HepG2 (cell line): Measurements from ENCODE around the gene KNCN. TPM values are rescaled to one million over a fixed set of nuclear protein-coding genes. Genes with fewer than 3 reads are reported as not detected.

Experiments used
- ATAC-seq: fragments of 200-7000 bp; cut with Tn5 transposase; 3 replicates; pipeline ENCODE4 v1.9.1; 2020; ENCODE audit warnings: mild to moderate bottlenecking, moderate library complexity
- BruUV-seq: library from RNA; stranded (reverse); fragments of 400-500 nt; replicated peaks from 2 replicates; lab custom pipeline; 2021; lab: Mats Ljungman, UMichigan
- CTCF ChIA-PET: fragments of 300-600 bp; formaldehyde crosslinking; extraction: SDS; loops from one replicate; lab custom pipeline; 2021; ENCODE audit warnings: low total read pairs, inconsistent platforms, low intra/inter-chr PET ratio; lab: Yijun Ruan, JAX
- POLR2A ChIA-PET: fragments of 350-600 bp; sonication (Branson Sonifier 250); formaldehyde crosslinking; loops from one replicate; lab custom pipeline; 2020; ENCODE audit warnings: antibody characterized with exemption, inconsistent platforms; lab: Yijun Ruan, JAX
- DNase-seq: peaks from one replicate; pipeline ENCODE4 v3.0.0-alpha.2; 2015; ENCODE audit warnings: low spot score
- FAIRE-seq: peaks from 3 replicates; lab custom pipeline; 2011; peaks lifted over from hg19 to GRCh38; lab: Jason Lieb, UNC
- H2AFZ ChIP-seq: one replicate; pipeline ENCODE4 v1.6.1; 2011; ENCODE audit warnings: low read length, inconsistent platforms
- H3K27ac ChIP-seq: fragments of 300-600 bp; 3 replicates; pipeline ENCODE4 v1.8.0; 2011; ENCODE audit warnings: mixed run types, mild to moderate bottlenecking, mixed read lengths, low read length, inconsistent platforms; ENCODE audit not compliant: insufficient read depth; ENCODE audit errors: extremely low read length
- H3K27me3 ChIP-seq, 2 experiments: fragments of 200-600 bp in 1 of 2; 2 replicates in 1 of 2; 3 replicates in 1 of 2; pipeline versions ENCODE4 v1.6.0 to v1.8.0; 2011; ENCODE audit warnings: low read length in 2 of 2, mild to moderate bottlenecking in 2 of 2, moderate library complexity in 2 of 2, inconsistent platforms in 1 of 2; ENCODE audit not compliant: insufficient read depth in 2 of 2, control insufficient read depth in 1 of 2
- H3K36me3 ChIP-seq, 2 experiments: fragments of 200-600 bp in 1 of 2; replicated peaks in 1 of 2; 2 replicates in 1 of 2; 3 replicates in 1 of 2; pipeline versions ENCODE4 v1.5.1 to v1.8.0; 2011; ENCODE audit warnings: low read length in 2 of 2, inconsistent platforms in 1 of 2; ENCODE audit not compliant: insufficient read depth in 2 of 2, control insufficient read depth in 1 of 2
- H3K4me1 ChIP-seq: 2 replicates; pipeline ENCODE4 v1.5.1; 2012; ENCODE audit warnings: low read length, inconsistent platforms; ENCODE audit not compliant: insufficient read depth
- H3K4me2 ChIP-seq: 2 replicates; pipeline ENCODE4 v1.6.0; 2011; ENCODE audit warnings: low read depth, low read length, inconsistent platforms
- H3K4me3 ChIP-seq, 3 experiments: fragments of 200-600 bp in 1 of 3; sonication (generic), shearing (Covaris generic) in 1 of 3; replicated peaks in 1 of 3; 2 replicates each; pipeline ENCODE4 v1.5.1; 2011 to 2016; ENCODE audit warnings: low read length in 3 of 3, inconsistent platforms in 2 of 3, low read depth in 2 of 3, mild to moderate bottlenecking in 2 of 3, control low read depth in 1 of 3, mixed read lengths in 1 of 3; ENCODE audit not compliant: insufficient read depth in 1 of 3
- H3K79me2 ChIP-seq: one replicate; pipeline ENCODE4 v1.6.1; 2011; ENCODE audit warnings: low read length, inconsistent platforms; ENCODE audit not compliant: insufficient read depth
- H3K9ac ChIP-seq: 2 replicates; pipeline ENCODE4 v1.6.0; 2011; ENCODE audit warnings: mild to moderate bottlenecking, low read depth, low read length, inconsistent platforms; ENCODE audit not compliant: insufficient read depth
- H3K9me3 ChIP-seq: 2 replicates; pipeline ENCODE4 v1.5.1; 2012; ENCODE audit warnings: mild to moderate bottlenecking, low read length
- H4K20me1 ChIP-seq: 2 replicates; pipeline ENCODE4 v1.6.0; 2011; ENCODE audit warnings: inconsistent platforms, mild to moderate bottlenecking, low read length, moderate library complexity; ENCODE audit not compliant: insufficient read depth
- ARID2 ChIP-seq: sonication (generic); formaldehyde crosslinking; IDR thresholded peaks from 2 replicates; pipeline ENCODE4 v1.8.1; 2022; ENCODE audit warnings: mild to moderate bottlenecking, missing genetic modification reagents, borderline replicate concordance
- JUN ChIP-seq: sonication (generic); formaldehyde crosslinking; IDR thresholded peaks from 2 replicates; pipeline ENCODE4 v1.4.0; 2020; ENCODE audit warnings: mild to moderate bottlenecking, missing genetic modification reagents
- KDM2A ChIP-seq: sonication (generic); formaldehyde crosslinking; IDR thresholded peaks from 2 replicates; pipeline ENCODE4 v1.4.0; 2020; ENCODE audit warnings: low read depth, missing genetic modification reagents, borderline replicate concordance
- SOX5 ChIP-seq: IDR thresholded peaks from 2 replicates; pipeline ENCODE4 v1.6.1; 2016; ENCODE audit warnings: borderline replicate concordance
- TOPORS ChIP-seq: sonication (generic); formaldehyde crosslinking; IDR thresholded peaks from 2 replicates; pipeline ENCODE4 v1.8.0; 2023; ENCODE audit warnings: mild to moderate bottlenecking, missing genetic modification reagents
- YY1 ChIP-seq: IDR thresholded peaks from 2 replicates; pipeline ENCODE4 v1.6.1; 2011; ENCODE audit warnings: low read length, low read depth, moderate library complexity, mild to moderate bottlenecking; ENCODE audit not compliant: insufficient read depth, insufficient replicate concordance
- WGBS: methylation state at CpG from one replicate; pipeline ENCODE4 v1.1.6; 2017; ENCODE audit warnings: low lambda C conversion rate; 5-methylcytosine and 5-hydroxymethylcytosine counted together
- in situ Hi-C: cut with HindIII; loops from 2 replicates; pipeline ENCODE4 v1.10.0; 2017; ENCODE audit warnings: low pct_unique_long_range_greater_than_20kb; ENCODE audit not compliant: extremely low pct_ligation_motif_present
- intact Hi-C: fragments of 100-400 bp; cut with micrococcal nuclease; formaldehyde crosslinking; loops from one replicate; pipeline ENCODE4 v1.10.0; 2022; ENCODE audit not compliant: unreplicated experiment
- polyA plus RNA-seq, 8 experiments: library from polyadenylated mRNA; depleted of rRNA in 3 of 8; stranded (reverse) in 7 of 8; unstranded in 1 of 8; fragments of >200 nt; fragmentation: Illumina TruSeq in 4 of 8; extraction: Trizol in 4 of 8; gene quantifications; 2 replicates each; pipeline versions ENCODE4 v1.2.1 to v1.2.3, GENCODE V29; 2011 to 2016; ENCODE audit warnings: low read depth in 4 of 8, missing spikeins in 1 of 8, mixed read lengths in 1 of 8; ENCODE audit not compliant: insufficient read depth in 1 of 8
- total RNA-seq, 5 experiments: library from RNA; depleted of rRNA; stranded (reverse); fragments of >200 nt; fragmentation: Illumina TruSeq; extraction: Trizol; gene quantifications; 2 replicates each; pipeline ENCODE4 v1.2.3, GENCODE V29; 2016; ENCODE audit warnings: low read depth in 1 of 5
- TF ChIP-seq, protein P1 (sequence below): sonication (generic); formaldehyde crosslinking; IDR thresholded peaks from 2 replicates; pipeline ENCODE4 v1.4.0; 2020; ENCODE audit warnings: mild to moderate bottlenecking, missing genetic modification reagents, borderline replicate concordance
- TF ChIP-seq, protein P2 (sequence below): sonication (generic); formaldehyde crosslinking; IDR thresholded peaks from 2 replicates; pipeline ENCODE4 v1.5.1; 2020; ENCODE audit warnings: mild to moderate bottlenecking, moderate library complexity, missing genetic modification reagents
- TF ChIP-seq, protein P3 (sequence below): sonication (generic); formaldehyde crosslinking; IDR thresholded peaks from 2 replicates; pipeline ENCODE4 v1.8.1; 2023; ENCODE audit warnings: missing genetic modification reagents, inconsistent platforms, borderline replicate concordance
- TF ChIP-seq, protein P4 (sequence below): sonication (generic); formaldehyde crosslinking; IDR thresholded peaks from 2 replicates; pipeline ENCODE4 v1.8.0; 2022; ENCODE audit warnings: low read depth, missing genetic modification reagents

The KNCN gene
- total and polyA plus RNA-seq, 2 of the 13 experiments (the other 11 are each of a cell fraction or from before 2014, with no cell fraction given) = not detected

DNA sequence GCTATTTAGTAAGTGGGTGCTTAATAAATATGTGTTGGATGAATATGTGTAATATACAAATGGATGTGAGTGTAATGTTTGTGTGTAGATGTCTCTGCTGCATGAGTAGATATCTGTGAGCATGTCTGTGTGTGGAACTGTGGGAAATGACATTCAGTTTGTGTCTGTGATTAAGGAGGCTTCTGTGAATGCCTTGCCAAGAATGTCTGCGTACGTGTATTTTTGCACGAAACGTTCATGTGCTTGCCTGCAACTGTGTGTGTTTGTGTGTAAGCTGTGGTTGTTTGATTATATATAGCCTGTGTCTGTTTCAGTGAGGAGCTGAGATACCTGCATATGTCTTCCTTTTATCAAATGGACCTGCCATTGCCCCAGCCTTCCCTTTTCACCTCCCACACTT lies 48.0 kb downstream of the KNCN start:
- Histone ChIP-seq H2AFZ (no peak overlapping the region), H3K4me1 (no peaks in the 10 kb centered on the region), H3K4me3 (no peak overlapping the region)
- intact Hi-C loops (no loop called here), in situ Hi-C loops (no loop called here)
- CTCF ChIA-PET = no interaction called here
- 17% methylated on average over 4 of the region's 4 CpGs for WGBS
- no TSS peak for BruUV-seq
- TF ChIP-seq, protein P1, sequence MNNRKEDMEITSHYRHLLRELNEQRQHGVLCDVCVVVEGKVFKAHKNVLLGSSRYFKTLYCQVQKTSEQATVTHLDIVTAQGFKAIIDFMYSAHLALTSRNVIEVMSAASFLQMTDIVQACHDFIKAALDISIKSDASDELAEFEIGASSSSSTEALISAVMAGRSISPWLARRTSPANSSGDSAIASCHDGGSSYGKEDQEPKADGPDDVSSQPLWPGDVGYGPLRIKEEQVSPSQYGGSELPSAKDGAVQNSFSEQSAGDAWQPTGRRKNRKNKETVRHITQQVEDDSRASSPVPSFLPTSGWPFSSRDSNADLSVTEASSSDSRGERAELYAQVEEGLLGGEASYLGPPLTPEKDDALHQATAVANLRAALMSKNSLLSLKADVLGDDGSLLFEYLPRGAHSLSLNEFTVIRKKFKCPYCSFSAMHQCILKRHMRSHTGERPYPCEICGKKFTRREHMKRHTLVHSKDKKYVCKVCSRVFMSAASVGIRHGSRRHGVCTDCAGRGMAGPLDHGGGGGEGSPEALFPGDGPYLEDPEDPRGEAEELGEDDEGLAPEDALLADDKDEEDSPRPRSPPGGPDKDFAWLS (CRISPR knock-in tag) = no peak
- TF ChIP-seq SOX5 (no peak), TOPORS (CRISPR knock-in tag) (no peak), JUN (CRISPR knock-in tag) (no peak), KDM2A (CRISPR knock-in tag) (no peak), YY1 (no peak), ARID2 (CRISPR knock-in tag) (no peak)
- TF ChIP-seq, protein P2, sequence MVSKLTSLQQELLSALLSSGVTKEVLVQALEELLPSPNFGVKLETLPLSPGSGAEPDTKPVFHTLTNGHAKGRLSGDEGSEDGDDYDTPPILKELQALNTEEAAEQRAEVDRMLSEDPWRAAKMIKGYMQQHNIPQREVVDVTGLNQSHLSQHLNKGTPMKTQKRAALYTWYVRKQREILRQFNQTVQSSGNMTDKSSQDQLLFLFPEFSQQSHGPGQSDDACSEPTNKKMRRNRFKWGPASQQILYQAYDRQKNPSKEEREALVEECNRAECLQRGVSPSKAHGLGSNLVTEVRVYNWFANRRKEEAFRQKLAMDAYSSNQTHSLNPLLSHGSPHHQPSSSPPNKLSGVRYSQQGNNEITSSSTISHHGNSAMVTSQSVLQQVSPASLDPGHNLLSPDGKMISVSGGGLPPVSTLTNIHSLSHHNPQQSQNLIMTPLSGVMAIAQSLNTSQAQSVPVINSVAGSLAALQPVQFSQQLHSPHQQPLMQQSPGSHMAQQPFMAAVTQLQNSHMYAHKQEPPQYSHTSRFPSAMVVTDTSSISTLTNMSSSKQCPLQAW = no peak
- TF ChIP-seq, protein P3, sequence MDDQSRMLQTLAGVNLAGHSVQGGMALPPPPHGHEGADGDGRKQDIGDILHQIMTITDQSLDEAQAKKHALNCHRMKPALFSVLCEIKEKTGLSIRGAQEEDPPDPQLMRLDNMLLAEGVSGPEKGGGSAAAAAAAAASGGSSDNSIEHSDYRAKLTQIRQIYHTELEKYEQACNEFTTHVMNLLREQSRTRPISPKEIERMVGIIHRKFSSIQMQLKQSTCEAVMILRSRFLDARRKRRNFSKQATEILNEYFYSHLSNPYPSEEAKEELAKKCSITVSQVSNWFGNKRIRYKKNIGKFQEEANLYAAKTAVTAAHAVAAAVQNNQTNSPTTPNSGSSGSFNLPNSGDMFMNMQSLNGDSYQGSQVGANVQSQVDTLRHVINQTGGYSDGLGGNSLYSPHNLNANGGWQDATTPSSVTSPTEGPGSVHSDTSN = no peak
- TF ChIP-seq, protein P4, sequence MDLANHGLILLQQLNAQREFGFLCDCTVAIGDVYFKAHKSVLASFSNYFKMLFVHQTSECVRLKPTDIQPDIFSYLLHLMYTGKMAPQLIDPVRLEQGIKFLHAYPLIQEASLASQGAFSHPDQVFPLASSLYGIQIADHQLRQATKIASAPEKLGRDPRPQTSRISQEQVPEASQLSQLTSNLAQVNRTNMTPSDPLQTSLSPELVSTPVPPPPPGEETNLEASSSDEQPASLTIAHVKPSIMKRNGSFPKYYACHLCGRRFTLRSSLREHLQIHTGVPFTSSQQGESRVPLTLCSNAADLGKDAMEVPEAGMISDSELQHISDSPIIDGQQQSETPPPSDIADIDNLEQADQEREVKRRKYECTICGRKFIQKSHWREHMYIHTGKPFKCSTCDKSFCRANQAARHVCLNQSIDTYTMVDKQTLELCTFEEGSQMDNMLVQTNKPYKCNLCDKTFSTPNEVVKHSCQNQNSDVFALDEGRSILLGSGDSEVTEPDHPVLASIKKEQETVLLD (CRISPR knock-in tag) = no peak
- TF ChIP-seq, all 625 proteins: peak for 0
- Histone ChIP-seq H3K36me3 (no peaks in the 10 kb centered on the region), H3K27ac (no peak overlapping the region), H3K79me2 (no peaks in the 10 kb centered on the region), H4K20me1 (no peaks in the 10 kb centered on the region), H3K9me3 (no peaks in the 10 kb centered on the region), H3K9ac (no peak overlapping the region), H3K4me2 (no peak overlapping the region), H3K27me3 (peaks cover 4 to 21% of the 10 kb centered on the region in 2 experiments; a peak in 3 of 5 replicates)
- FAIRE-seq = no peak
- ATAC-seq = no peak
- DNase-seq = no peak
- POLR2A ChIA-PET = no interaction called here
